ENCODE results near the gene CD74. TPM values are rescaled to one million over a fixed set of nuclear protein-coding genes. Genes with fewer than 3 reads are reported as not detected.

The CD74 gene
- total RNA-seq, 4 donors from 2014 or later, result 91.0 to 1,037 (median 261) TPM

GRCh38 chr5:150408231-150408943 lies 4.3 kb downstream of the CD74 start:
- intact Hi-C loops (cut with DNase I), result no loop called here
- Histone ChIP-seq H3K27ac (peak overlapping the region in 3 of 4 donors; percentile 61 to 83 (median 81)), H3K27me3 (no peaks in the 10 kb centered on the region), H3K4me3 (peak overlapping the region in 1 of 4 donors; percentile 64), H3K9me3 (no peaks in the 10 kb centered on the region), H3K36me3 (peaks cover 8 to 39% (median 19%) of the 10 kb centered on the region in 3 donors), H3K4me1 (peaks cover 16 to 67% (median 37%) of the 10 kb centered on the region in 3 donors)
- no peak for DNase-seq
- TF ChIP-seq POLR2A (IDR thresholded peaks at IDR 0.05) (no peak), CTCF (IDR thresholded peaks at IDR 0.05) (no peak)
- WGBS, 2 donors, result 66 to 94% methylated on average over 2 to 6 of the region's 8 CpGs

GRCh38 chr5:150407096-150407720 lies 5.5 kb downstream of the CD74 start:
- peaks cover 14 to 50% (median 19%) of the 10 kb centered on the region in 3 donors for H3K36me3 ChIP-seq
- WGBS, 2 donors, result 79 to 85% methylated on average over 10 to 13 of the region's 13 CpGs
- intact Hi-C loops (cut with DNase I), result no loop called here
- peak overlapping the region in 2 of 4 donors; percentile 29 to 37 for H3K27ac ChIP-seq
- H3K27me3 ChIP-seq, result no peaks in the 10 kb centered on the region
- no peak for DNase-seq
- H3K4me3 ChIP-seq, result peak overlapping the region in 1 of 4 donors; percentile 16
- no peak for TF ChIP-seq POLR2A (IDR thresholded peaks at IDR 0.05)
- TF ChIP-seq CTCF (IDR thresholded peaks at IDR 0.05), result no peak
- peaks cover 12 to 56% (median 33%) of the 10 kb centered on the region in 3 donors for H3K4me1 ChIP-seq
- no peaks in the 10 kb centered on the region for H3K9me3 ChIP-seq

- intact Hi-C loops (cut with DNase I), result no loop called here
- 73 to 93% methylated on average over 3 to 8 of the region's 10 CpGs for WGBS, 2 donors
Measured at GRCh38 chr5:150406723-150407095, 6.0 kb downstream of the CD74 start.

GRCh38 chr5:150406103-150406722 lies 6.5 kb downstream of the CD74 start:
- Histone ChIP-seq H3K36me3 (peaks cover 14 to 60% (median 19%) of the 10 kb centered on the region in 3 donors), H3K4me1 (peaks cover 12 to 46% (median 31%) of the 10 kb centered on the region in 3 donors), H3K4me3 (no peak overlapping the region), H3K9me3 (no peaks in the 10 kb centered on the region), H3K27ac (peak overlapping the region in 1 of 4 donors; percentile 37), H3K27me3 (no peaks in the 10 kb centered on the region)
- DNase-seq, result no peak
- intact Hi-C loops (cut with DNase I), result no loop called here
- no peak for TF ChIP-seq CTCF (IDR thresholded peaks at IDR 0.05)
- TF ChIP-seq POLR2A (IDR thresholded peaks at IDR 0.05), result no peak
- WGBS, 2 donors, result 87 to 91% methylated on average over 3 to 4 of the region's 4 CpGs

More at GRCh38 chr5:150406723-150407095, 6.0 kb downstream of the CD74 start:
- no peak for DNase-seq
- no peaks in the 10 kb centered on the region for H3K9me3 ChIP-seq
- H3K36me3 ChIP-seq, result peaks cover 14 to 55% (median 19%) of the 10 kb centered on the region in 3 donors
- no peak for TF ChIP-seq POLR2A (IDR thresholded peaks at IDR 0.05)
- no peak for TF ChIP-seq CTCF (IDR thresholded peaks at IDR 0.05)
- peak overlapping the region in 1 of 4 donors; percentile 37 for H3K27ac ChIP-seq
- no peak overlapping the region for H3K4me3 ChIP-seq
- H3K27me3 ChIP-seq, result no peaks in the 10 kb centered on the region
- peaks cover 12 to 51% (median 33%) of the 10 kb centered on the region in 3 donors for H3K4me1 ChIP-seq

All from esophagus squamous epithelium (tissue), 5 donors.